ENCODE data around the gene MCU.

DNA sequence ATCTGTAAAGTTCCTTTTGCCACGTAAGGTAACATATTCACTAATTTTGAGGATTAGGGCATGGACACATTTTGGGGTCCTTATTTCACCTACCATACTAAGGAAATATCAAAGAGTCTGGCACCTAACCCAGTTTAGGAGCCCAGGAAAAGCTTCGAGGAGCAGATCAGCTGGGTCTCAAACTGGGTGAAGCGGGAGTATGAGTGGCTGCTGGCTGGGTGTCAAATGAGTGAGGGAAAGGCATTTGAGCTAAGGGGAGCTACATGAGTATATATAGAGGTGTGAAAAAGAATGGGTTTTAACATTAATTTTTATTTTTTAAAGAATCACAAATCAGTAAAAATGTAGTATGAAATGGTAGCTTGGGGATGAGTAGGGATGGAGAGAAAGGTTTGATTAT lies 71.3 kb downstream of the MCU start:
- no peak for TF ChIP-seq EP300 (IDR thresholded peaks at IDR 0.05; ENCODE audit: borderline replicate concordance in 1 of 2, control insufficient read depth in 1 of 2, low read depth in 2 of 2, low read length in 2 of 2)
- TF ChIP-seq, protein P1, sequence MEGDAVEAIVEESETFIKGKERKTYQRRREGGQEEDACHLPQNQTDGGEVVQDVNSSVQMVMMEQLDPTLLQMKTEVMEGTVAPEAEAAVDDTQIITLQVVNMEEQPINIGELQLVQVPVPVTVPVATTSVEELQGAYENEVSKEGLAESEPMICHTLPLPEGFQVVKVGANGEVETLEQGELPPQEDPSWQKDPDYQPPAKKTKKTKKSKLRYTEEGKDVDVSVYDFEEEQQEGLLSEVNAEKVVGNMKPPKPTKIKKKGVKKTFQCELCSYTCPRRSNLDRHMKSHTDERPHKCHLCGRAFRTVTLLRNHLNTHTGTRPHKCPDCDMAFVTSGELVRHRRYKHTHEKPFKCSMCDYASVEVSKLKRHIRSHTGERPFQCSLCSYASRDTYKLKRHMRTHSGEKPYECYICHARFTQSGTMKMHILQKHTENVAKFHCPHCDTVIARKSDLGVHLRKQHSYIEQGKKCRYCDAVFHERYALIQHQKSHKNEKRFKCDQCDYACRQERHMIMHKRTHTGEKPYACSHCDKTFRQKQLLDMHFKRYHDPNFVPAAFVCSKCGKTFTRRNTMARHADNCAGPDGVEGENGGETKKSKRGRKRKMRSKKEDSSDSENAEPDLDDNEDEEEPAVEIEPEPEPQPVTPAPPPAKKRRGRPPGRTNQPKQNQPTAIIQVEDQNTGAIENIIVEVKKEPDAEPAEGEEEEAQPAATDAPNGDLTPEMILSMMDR (IDR thresholded peaks at IDR 0.05 in 2 of 3, conservative IDR thresholded peaks at IDR 0.05 in 1 of 3; ENCODE audit: control insufficient read depth in 2 of 3, extremely low read depth in 1 of 3, insufficient read depth in 1 of 3, low read depth in 3 of 3, low read length in 3 of 3) = no peak

Measured in GM12878 (cell line).